ENCODE results near the gene TBX10.

- TF ChIP-seq CTCF (conservative IDR thresholded peaks at IDR 0.05; ENCODE audit: low read length): no peak
- no peak for TF ChIP-seq EZH2phosphoT487 (IDR thresholded peaks at IDR 0.05; ENCODE audit: borderline replicate concordance, low read depth, low read length)
Measured at GRCh38 chr11:67673902-67674301, 34.3 kb upstream of the TBX10 start.

Data from OCI-LY7 (cell line).